GM12892 (cell line): ENCODE measurements around the gene RAD1.

Experiments
- POLR2A ChIP-seq: IDR thresholded peaks from 2 replicates; pipeline ENCODE4 v1.6.1; 2011; ENCODE audit warnings: low read depth, low read length, control low read depth
- POLR2AphosphoS5 ChIP-seq: IDR thresholded peaks from 2 replicates; pipeline ENCODE4 v1.6.1; 2011; ENCODE audit warnings: low read depth, low read length, control low read depth

DNA sequence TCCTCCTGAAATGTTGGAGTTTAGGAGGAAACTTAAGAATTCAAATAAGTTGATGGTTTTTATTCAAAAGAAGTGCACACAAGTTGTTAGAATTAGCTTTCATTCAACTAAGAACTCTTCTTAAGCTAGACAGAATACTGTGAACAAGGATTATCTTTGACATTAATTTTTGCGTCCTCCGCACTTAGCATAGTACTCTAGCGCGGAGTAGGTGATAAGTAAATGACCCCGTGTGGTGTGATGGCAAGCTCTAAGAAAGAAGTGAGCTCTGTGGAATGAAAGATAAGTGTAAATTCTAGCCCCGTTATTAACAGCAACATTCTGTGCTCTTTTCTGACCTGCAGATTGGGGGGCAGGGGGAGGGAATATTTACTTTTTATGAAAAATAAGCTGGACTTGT is 1.2 kb upstream of the RAD1 start:
- TF ChIP-seq POLR2A: no peak
- TF ChIP-seq POLR2AphosphoS5: no peak
